Stimulated activated CD8-positive, alpha-beta memory T cell treated with anti-CD3 and anti-CD28 coated beads, Interleukin-12 subunit alpha, Interleukin-12 subunit beta, amount 100 ng/mL, for 24 hours (primary cell): ENCODE measurements around the gene RELCH.

Source experiments
- DNase-seq: peaks from one replicate; pipeline ENCODE4 v3.0.0-alpha.2; 2020; ENCODE audit errors: extremely low read depth

RELCH gene

GRCh38 chr18:62338446-62339105, 151.5 kb downstream of the RELCH start:
- DNase-seq = no peak

GRCh38 chr18:62339106-62339988, 152.3 kb downstream of the RELCH start:
- DNase-seq = no peak

DNA sequence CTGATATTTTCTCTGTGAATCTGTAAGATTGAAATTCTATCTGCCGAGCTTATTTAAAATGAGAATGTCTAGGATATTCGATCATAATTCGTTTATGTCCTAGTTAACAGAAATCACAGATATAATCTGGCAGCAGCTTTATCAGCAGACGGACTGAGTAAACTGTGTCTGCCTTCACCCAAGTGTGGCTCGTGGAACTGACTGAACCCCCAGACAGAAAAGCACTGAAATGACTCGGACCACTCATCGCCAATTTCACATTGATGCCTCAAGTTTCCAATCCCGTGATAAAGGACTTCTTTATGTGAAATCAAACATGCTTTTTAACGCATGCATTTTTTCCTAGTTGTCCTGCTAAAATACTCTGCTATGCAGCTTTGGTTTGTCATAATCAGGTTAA, 153.9 kb downstream of the RELCH start:
- DNase-seq = no peak

DNA sequence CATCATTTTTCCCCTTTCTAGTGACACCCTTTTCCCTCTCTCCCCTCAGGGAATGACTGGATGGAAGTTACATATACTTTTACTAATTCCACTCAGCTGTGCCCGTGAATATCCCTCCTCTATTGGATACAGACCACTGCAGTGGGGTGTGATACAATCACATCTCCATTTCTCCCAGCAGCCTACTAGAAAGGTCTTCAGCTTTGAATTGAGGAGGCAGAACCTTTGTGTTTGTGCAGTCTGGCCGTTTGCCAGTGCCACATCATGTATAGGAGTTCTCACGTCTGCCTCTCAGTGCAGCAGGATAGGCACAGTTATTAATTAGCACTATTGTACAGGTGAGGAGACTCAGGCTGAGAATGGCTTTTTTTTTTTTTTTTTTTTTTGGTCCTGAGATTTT, 154.4 kb downstream of the RELCH start:
- DNase-seq = no peak

GRCh38 chr18:62342884-62343283, 155.8 kb downstream of the RELCH start:
- no peak for DNase-seq

DNA sequence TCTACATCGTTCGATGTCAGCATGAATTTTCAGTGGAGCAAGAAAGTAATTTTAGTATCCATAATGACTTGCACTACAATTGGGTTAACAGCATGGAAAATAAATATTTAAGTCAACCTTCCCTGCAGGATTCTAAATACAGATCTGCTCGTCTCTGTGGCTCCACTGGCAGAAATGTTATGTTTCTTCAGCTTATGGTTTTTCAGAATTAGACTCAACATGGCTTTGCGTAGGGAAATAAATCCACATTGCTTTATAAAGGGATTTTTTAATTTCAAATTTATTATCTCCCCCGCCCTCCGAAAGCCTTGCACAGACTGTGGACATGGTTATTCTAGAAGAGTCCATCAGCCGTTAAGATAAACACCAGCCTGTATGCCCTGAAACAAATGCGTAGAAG, 156.3 kb downstream of the RELCH start:
- no peak for DNase-seq

- no peak for DNase-seq
These were observed 158.9 kb downstream of the RELCH start for GRCh38 chr18:62345909-62346308.

DNA sequence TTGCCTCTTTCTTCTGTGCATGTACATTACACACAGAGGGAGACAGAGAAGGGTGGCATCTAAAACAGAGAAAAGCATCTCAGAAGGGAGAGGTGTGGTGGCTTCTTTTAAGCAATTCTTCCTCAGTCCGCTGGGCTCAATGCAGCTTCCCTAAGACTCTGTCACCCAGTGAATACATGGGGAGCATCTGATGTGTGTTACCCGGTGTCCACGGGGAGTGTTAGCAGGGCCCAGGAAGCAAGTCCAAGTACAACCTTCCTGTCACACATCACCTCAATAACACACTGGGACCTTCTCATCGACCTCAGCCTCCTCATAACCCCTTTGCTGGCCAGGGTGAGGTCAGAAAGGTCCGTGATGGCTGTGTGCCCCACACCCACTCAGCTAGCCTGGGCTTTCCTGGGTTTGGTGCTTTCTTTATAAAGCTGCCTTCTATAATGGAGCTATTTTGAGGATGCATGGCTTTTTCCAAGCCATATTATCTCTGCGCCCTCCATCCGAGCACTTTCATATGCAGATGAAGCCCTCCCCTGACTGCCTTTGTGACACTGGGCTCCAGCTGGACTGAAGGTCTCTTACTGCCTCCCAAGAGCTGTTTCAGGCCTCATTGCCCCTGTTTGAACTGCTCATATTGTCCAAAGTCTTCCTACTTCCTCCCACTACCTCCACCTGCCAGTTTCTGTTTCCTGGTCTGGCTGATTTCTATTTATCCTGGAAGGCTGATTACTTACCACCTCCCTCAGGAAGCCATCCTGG, 159.5 kb downstream of the RELCH start:
- no peak for DNase-seq

GRCh38 chr18:62347089-62347506, 160.0 kb downstream of the RELCH start:
- DNase-seq = no peak

GRCh38 chr18:62348474-62348873, 161.4 kb downstream of the RELCH start:
- DNase-seq = no peak

- no peak for DNase-seq
These were observed 166.1 kb downstream of the RELCH start for GRCh38 chr18:62353170-62353569.

- DNase-seq = no peak
These were observed 167.1 kb downstream of the RELCH start for GRCh38 chr18:62354151-62354550.

- no peak for DNase-seq
These were observed 170.1 kb downstream of the RELCH start for GRCh38 chr18:62357079-62357719.
